Measurements from ENCODE around the gene LGALS9. TPM values are rescaled to one million over a fixed set of nuclear protein-coding genes. Genes with fewer than 3 reads are reported as not detected.

Gene LGALS9
- total and polyA plus RNA-seq, 4 donors, result 19.8 to 228 (median 116) TPM

DNA sequence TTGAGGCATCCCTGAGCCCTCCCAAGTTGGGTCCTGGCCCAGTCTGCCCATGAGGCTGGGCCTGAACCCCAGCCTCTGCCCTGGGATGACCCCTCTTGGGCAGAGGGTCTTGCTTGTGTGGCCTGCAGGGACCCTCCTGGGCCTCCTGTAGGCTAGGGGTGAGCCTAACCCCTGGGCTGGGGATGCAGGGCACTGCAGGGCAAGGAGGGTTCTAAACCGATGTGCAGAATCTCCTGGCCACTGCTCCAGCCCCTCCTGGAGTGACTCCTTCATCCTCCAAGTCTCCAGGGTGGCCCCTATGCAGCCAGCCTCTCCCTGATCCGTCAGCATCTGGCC, 37.5 kb downstream of the LGALS9 start:
- H3K27me3 ChIP-seq (ENCODE audit: control insufficient read depth in 3 of 3, insufficient read depth in 3 of 3, low read length in 2 of 3), result no peaks in the 10 kb centered on the region
- TF ChIP-seq, protein P1, sequence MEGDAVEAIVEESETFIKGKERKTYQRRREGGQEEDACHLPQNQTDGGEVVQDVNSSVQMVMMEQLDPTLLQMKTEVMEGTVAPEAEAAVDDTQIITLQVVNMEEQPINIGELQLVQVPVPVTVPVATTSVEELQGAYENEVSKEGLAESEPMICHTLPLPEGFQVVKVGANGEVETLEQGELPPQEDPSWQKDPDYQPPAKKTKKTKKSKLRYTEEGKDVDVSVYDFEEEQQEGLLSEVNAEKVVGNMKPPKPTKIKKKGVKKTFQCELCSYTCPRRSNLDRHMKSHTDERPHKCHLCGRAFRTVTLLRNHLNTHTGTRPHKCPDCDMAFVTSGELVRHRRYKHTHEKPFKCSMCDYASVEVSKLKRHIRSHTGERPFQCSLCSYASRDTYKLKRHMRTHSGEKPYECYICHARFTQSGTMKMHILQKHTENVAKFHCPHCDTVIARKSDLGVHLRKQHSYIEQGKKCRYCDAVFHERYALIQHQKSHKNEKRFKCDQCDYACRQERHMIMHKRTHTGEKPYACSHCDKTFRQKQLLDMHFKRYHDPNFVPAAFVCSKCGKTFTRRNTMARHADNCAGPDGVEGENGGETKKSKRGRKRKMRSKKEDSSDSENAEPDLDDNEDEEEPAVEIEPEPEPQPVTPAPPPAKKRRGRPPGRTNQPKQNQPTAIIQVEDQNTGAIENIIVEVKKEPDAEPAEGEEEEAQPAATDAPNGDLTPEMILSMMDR (IDR thresholded peaks at IDR 0.05; ENCODE audit: control extremely low read depth, extremely low read depth), result no peak
- H3K4me3 ChIP-seq, result no peak overlapping the region
- ATAC-seq (ENCODE audit: insufficient read depth, low FRiP score) (no peak), DNase-seq (no peak)
- no peak overlapping the region for H3K9ac ChIP-seq (ENCODE audit: insufficient read depth in 1 of 2, low read length in 2 of 2)
- H3K9me3 ChIP-seq (ENCODE audit: control insufficient read depth in 4 of 4, insufficient read depth in 3 of 4, low read length in 3 of 4), result no peaks in the 10 kb centered on the region
- WGBS, 2 donors, result 81% methylated on average over 2 of the region's 2 CpGs
- no peaks in the 10 kb centered on the region for H3K4me1 ChIP-seq (ENCODE audit: control insufficient read depth in 5 of 5, insufficient read depth in 5 of 5, low read length in 5 of 5)
- no peaks in the 10 kb centered on the region for H3K36me3 ChIP-seq (ENCODE audit: control insufficient read depth in 4 of 4, insufficient read depth in 4 of 4, low read length in 4 of 4)
- no peak overlapping the region for H3K27ac ChIP-seq (ENCODE audit: low read depth in 1 of 2, low read length in 1 of 2)

DNA sequence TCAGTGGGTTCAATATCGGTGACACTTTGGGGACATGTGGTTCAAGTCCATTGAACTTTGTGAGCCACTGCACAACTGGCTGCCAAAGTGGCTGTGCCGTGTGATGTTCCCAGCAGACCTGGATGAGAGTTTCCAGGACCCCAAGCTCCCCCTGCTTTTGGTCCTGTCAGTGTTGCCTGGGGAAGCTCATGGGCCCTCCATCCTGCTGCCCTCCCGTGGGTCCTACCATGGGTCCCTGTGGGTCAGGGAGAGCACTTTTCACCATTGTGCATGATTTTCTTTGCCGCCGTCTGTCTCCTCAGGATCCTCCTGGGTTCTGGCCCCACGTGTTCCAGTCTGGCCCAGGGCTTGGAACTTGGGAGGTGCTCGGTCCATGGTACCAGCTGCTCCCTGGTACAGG, 38.1 kb downstream of the LGALS9 start:
- Histone ChIP-seq H3K9me3 (ENCODE audit: control insufficient read depth in 4 of 4, insufficient read depth in 3 of 4, low read length in 3 of 4) (no peaks in the 10 kb centered on the region), H3K36me3 (ENCODE audit: control insufficient read depth in 4 of 4, insufficient read depth in 4 of 4, low read length in 4 of 4) (no peaks in the 10 kb centered on the region), H3K27me3 (ENCODE audit: control insufficient read depth in 3 of 3, insufficient read depth in 3 of 3, low read length in 2 of 3) (no peaks in the 10 kb centered on the region), H3K4me3 (no peak overlapping the region), H3K4me1 (ENCODE audit: control insufficient read depth in 5 of 5, insufficient read depth in 5 of 5, low read length in 5 of 5) (no peaks in the 10 kb centered on the region), H3K9ac (ENCODE audit: insufficient read depth in 1 of 2, low read length in 2 of 2) (no peak overlapping the region), H3K27ac (ENCODE audit: low read depth in 1 of 2, low read length in 1 of 2) (no peak overlapping the region)
- no peak for ATAC-seq (ENCODE audit: insufficient read depth, low FRiP score)
- TF ChIP-seq, protein P1 (IDR thresholded peaks at IDR 0.05; ENCODE audit: control extremely low read depth, extremely low read depth), result no peak
- WGBS, 2 donors, result 92 to 94% methylated on average over 7 of the region's 7 CpGs
- DNase-seq, result no peak

DNA sequence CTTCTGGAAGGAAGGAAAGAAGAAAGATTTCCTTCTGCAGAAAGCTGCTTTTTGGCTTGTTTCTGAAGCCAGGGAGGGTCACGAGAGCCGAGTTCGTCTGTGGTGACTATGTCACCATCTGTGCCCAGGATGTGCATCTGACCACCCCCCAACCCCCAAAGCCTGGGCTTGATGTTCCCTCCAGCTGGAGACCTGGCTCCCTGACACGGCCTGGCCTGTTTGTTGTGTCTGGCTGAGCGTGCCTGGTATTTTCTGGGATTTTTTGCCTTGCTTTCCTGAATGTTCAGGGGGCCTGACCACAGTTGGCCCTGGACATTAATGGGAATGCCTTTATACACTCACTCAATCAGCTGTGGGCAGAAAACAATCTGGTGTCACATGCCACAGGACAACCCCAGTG, 38.9 kb downstream of the LGALS9 start:
- Histone ChIP-seq H3K9ac (ENCODE audit: insufficient read depth in 1 of 2, low read length in 2 of 2) (no peak overlapping the region), H3K36me3 (ENCODE audit: control insufficient read depth in 4 of 4, insufficient read depth in 4 of 4, low read length in 4 of 4) (no peaks in the 10 kb centered on the region), H3K9me3 (ENCODE audit: control insufficient read depth in 4 of 4, insufficient read depth in 3 of 4, low read length in 3 of 4) (no peaks in the 10 kb centered on the region), H3K27me3 (ENCODE audit: control insufficient read depth in 3 of 3, insufficient read depth in 3 of 3, low read length in 2 of 3) (no peaks in the 10 kb centered on the region), H3K4me1 (ENCODE audit: control insufficient read depth in 5 of 5, insufficient read depth in 5 of 5, low read length in 5 of 5) (no peaks in the 10 kb centered on the region), H3K27ac (ENCODE audit: low read depth in 1 of 2, low read length in 1 of 2) (no peak overlapping the region), H3K4me3 (no peak overlapping the region)
- no peak for ATAC-seq (ENCODE audit: insufficient read depth, low FRiP score)
- TF ChIP-seq, protein P1 (IDR thresholded peaks at IDR 0.05; ENCODE audit: control extremely low read depth, extremely low read depth), result no peak
- WGBS, 2 donors, result 76 to 90% methylated on average over 5 of the region's 5 CpGs
- no peak for DNase-seq

DNA sequence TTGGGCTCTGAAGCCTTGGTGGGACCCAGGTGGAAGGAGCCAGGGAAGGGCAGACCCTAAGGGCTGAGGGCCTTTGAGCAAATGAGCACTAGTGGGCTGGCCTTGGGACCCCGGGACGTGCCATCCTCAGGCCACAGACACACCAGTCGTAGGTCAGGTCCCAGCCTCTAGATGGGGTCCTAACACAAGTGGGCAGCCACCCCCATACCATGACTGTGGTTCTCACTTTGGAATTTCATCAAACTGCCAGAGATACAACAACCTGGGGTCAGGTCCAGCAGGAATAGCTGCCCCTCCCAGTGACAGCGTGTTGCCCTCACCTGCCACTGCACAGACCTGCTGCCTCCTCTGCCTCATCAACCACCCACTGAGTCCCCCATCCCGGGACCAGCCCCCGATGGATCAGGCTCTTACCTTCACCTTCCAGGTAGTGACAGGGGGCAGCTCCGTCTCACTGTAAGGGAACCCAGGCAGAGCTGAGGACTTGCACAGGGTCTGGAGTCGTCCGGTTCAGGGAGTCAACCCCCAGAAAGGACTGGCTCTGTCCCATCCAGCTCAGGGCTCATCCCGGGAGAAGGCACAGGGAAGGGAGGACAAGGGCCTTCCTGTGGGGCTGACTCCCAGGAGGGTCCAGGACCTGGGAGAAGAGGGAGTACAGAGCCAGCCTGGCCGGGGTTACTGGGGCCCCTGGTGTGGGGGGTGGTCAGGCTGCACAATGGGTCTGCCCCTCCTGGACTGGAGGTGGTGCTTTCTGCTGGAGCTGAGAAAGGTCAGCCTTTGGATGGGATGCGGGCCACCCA, 40.0 kb downstream of the LGALS9 start:
- TF ChIP-seq, protein P1 (IDR thresholded peaks at IDR 0.05; ENCODE audit: control extremely low read depth, extremely low read depth), result no peak
- Histone ChIP-seq H3K27ac (ENCODE audit: low read depth in 1 of 2, low read length in 1 of 2) (no peak overlapping the region), H3K9ac (ENCODE audit: insufficient read depth in 1 of 2, low read length in 2 of 2) (no peak overlapping the region), H3K4me3 (no peak overlapping the region), H3K4me1 (ENCODE audit: control insufficient read depth in 5 of 5, insufficient read depth in 5 of 5, low read length in 5 of 5) (no peaks in the 10 kb centered on the region), H3K27me3 (ENCODE audit: control insufficient read depth in 3 of 3, insufficient read depth in 3 of 3, low read length in 2 of 3) (no peaks in the 10 kb centered on the region), H3K9me3 (ENCODE audit: control insufficient read depth in 4 of 4, insufficient read depth in 3 of 4, low read length in 3 of 4) (peaks cover 0 to 1% (median 0%) of the 10 kb centered on the region in 4 donors), H3K36me3 (ENCODE audit: control insufficient read depth in 4 of 4, insufficient read depth in 4 of 4, low read length in 4 of 4) (no peaks in the 10 kb centered on the region)
- 84 to 86% methylated on average over 12 of the region's 12 CpGs for WGBS, 2 donors
- ATAC-seq (ENCODE audit: insufficient read depth, low FRiP score) (no peak), DNase-seq (no peak)

Data from lung (tissue), 12 donors.